ENCODE data around the gene HOXB8.
A peak's percentile ranks its signal among the peaks of the same experiment; 100 is the strongest.

The HOXB8 gene

DNA sequence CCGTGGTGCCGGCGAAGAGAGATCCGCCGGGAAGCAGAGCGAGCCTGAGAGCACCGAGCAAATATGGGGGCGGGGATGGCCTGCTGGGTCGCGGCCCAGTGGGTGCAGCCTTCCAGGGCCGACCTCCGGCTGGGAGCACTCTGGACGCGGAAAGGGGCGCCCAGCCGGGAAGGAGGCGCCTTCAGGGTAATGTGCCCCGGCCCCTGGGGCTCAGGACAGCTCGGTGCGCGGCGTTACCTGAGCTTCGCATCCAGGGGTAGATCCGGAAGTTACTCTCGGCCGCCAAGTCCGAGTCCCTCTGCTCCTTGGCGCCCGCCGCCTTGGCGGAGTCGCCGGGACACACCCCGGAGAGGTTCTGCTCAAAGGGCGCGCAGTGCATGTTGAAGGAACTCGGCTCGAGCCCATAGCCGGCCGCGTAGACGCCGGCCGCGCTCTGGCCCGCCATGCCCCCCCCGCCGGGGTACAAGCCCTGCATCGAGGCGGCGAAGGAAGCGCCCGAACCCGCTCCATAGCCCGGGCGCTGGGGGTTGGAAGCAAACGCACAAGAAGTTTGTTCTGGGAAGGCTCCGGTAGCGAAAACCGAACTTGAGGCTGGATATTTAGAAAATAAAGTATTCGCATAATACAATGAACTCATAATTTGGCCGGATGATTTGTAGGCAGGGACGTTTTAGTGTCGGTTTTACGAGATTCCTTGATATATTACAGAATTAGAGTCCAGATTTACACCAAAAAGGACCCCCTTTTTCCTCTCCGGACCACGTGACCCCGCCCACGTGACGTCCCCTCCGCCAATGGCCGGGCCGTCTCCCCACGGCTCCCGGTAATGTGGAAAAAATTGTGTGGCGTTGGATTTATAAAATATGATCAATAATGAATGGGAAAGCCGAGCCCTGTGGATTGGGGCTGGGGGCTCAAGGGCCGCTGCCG lies 4.5 kb downstream of the HOXB8 start, which contains the start of gene HOXB7:
HOXB7 (minus strand) TSS at position 736 of the 930 bp plus-strand sequence; CDS start at position 637, 99 bp downstream.
- peak; percentile 68 for DNase-seq

DNA sequence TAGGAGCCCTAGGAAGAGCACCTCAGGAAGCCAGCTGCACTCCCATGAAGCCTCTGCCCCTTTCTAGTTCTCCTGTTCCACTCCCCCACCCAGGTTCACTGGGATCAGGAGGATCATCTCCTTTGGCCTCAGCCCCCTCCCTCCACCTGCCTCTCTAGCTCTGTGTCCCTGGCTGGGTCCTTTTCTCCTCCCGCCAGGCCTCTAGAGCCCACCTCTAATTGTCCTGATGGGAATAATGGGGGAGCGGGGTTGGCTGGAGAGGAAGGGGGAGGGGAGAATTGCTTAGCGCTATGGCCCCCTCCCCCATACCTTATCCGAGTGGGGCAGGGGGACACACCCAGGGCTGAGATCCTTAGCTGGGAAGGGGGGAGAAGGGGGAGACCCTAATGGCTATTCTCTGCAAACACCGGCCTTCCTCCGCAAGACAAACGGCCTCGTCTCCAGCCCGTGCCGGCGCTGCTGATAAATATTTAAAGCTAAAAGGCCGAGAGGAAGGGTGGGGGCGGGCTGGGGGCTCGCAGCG lies 5.3 kb downstream of the HOXB8 start:
- DNase-seq = no peak

GRCh38 chr17:48609033-48609432 lies 6.1 kb downstream of the HOXB8 start:
- DNase-seq = no peak

DNA sequence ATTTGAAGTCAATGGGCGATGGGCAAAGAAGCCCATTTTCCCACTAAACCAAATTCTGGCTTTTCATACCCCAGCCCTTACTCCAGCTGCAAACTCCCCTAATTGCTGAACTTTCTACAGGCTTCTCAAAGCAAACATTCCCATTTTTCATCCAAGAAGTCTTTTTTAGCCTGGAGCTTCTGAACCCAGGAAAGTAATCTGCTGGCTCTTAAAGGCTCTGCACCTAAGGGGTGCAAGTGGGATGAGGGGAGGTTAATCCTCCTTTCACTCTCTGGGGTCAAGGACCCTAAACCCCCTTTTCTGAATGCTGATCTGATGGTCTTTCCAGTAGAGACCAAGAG lies 6.6 kb downstream of the HOXB8 start:
- DNase-seq = no peak

- DNase-seq = no peak
Observed at GRCh38 chr17:48606892-48607614, 8.0 kb downstream of the HOXB8 start.

GRCh38 chr17:48605991-48606891 lies 8.9 kb downstream of the HOXB8 start:
- no peak for DNase-seq

DNA sequence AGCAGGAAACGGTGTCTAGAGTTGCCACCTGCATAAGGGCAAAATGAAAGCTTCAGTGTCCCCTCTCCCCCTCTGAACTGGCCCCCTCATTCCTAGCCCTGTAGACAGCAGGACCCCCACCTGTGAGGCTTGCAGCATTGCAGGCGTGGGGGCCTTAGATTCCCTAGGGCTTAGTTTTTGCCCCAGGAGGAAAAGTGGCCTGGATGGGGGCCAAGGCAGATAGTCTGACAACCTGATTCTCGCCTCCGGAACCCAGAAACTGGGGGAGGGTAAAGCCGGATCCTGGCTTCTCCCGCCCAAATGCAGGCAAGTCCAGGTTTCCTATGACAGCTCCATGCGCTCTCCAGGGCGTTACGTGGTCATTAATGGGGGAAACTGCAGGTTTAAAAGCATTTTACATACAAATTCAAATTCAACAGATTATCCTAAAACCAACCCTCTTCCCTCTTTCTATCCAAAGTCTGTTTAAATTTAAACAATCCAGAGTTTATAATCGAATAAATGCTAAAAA lies 9.6 kb downstream of the HOXB8 start:
- no peak for DNase-seq

- no peak for DNase-seq
Observed at GRCh38 chr17:48604770-48605329, 10.2 kb downstream of the HOXB8 start, which contains the start of gene HOXB6. Gene HOXB6, minus strand, starts transcription at chr17:48604986. Its CDS starts 6,836 bp downstream, at chr17:48598150.

DNA sequence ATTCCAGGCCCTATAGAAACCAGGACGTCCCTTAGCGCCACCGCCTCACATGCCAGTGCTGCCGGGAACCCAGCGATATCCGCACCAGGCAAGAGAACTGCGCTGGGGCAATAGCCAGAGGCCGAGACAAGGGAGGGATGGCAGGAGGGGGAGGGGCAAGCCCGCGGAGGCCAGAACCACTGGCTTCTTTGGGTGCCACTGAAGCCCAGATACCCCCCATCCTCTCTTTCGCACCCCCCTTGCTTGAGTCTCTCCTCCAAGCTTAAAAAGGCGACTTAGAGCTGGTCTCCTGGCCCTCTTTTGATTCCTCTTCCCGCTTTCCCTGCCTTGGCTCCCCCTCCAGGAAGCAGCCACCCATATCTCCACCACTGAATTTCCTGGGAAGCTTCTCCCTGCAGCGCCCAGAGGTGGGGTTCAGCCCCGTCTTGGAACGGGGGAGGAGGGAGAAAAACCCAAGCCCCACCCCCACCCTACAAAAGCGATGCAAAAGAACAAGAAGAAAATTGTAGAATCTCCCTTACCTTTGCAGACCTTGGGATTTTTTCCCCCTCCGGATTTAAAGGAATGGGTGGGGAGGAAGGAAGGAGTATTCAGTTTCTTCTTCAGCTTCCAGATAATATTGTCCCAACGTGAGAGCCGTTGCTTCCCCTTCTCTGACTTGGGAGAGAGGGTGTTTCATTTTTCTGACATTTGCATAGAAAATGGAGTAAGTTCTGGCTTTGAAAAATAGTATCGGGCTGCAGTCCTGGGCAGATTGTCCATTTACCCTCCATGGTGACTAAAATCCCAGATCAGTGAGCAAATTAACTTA lies 10.9 kb downstream of the HOXB8 start:
- no peak for DNase-seq

GRCh38 chr17:48601539-48602425 lies 13.3 kb downstream of the HOXB8 start:
- no peak for DNase-seq

GRCh38 chr17:48601207-48601538 lies 13.9 kb downstream of the HOXB8 start:
- DNase-seq = no peak

- no peak for DNase-seq
Observed at GRCh38 chr17:48600244-48601098, 14.6 kb downstream of the HOXB8 start.

- DNase-seq = no peak
Observed at GRCh38 chr17:48599354-48599753, 15.7 kb downstream of the HOXB8 start.

GRCh38 chr17:48598736-48599135 lies 16.4 kb downstream of the HOXB8 start:
- no peak for DNase-seq

DNA sequence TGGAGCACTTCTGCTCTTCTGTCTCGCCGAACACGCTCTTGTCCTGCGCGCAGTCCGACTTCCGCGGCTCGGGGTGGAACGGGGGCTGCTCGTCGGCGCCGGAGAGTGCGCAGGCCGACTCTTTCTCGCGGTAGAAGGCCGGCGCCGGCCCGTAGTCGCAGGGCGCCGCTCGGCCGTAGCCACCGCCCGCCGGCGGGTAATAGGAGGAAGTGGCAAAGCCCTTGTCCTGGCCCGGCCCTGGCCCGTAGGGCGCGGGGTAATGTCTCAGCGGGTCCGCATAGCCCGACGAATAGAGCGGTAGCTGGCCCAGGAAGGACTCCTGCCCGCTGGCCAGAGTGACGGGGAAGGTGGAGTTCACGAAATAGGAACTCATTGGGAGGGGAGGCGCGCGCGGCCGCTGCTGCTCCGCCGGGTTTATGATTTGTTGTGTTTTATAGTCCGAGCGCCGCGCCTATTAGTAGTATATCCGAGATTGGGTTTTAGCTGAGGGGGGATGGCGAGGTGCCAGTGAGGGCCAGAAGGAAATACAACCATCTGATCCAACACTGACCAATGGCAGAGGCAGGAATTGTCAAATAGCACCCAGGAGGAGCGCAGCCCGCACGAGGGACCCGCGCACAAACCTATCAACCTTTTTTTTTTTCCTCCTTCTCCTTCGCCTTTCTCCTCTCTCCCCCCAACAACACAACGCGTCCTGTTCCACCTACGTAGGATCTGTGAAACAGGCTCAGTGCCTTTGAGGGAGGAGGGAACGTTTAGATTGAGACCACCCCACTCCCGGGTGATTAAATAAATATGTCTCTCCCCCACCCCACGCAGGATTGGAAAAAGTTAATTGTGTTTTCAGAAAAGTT lies 17.1 kb downstream of the HOXB8 start:
- DNase-seq = peak; percentile 38

DNA sequence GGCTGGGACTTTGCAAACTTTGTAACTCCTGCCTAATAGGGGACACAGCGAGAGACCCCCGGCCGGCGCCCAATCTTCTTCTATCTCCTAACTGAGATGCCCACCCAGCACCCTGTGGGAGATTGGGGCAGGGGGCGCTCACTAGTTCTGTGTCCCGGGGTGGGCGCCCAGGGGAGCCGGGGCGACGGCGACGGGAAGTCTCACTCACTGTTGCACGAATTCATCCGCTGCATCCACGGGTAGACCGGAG lies 17.6 kb downstream of the HOXB8 start:
- DNase-seq = no peak

DNA sequence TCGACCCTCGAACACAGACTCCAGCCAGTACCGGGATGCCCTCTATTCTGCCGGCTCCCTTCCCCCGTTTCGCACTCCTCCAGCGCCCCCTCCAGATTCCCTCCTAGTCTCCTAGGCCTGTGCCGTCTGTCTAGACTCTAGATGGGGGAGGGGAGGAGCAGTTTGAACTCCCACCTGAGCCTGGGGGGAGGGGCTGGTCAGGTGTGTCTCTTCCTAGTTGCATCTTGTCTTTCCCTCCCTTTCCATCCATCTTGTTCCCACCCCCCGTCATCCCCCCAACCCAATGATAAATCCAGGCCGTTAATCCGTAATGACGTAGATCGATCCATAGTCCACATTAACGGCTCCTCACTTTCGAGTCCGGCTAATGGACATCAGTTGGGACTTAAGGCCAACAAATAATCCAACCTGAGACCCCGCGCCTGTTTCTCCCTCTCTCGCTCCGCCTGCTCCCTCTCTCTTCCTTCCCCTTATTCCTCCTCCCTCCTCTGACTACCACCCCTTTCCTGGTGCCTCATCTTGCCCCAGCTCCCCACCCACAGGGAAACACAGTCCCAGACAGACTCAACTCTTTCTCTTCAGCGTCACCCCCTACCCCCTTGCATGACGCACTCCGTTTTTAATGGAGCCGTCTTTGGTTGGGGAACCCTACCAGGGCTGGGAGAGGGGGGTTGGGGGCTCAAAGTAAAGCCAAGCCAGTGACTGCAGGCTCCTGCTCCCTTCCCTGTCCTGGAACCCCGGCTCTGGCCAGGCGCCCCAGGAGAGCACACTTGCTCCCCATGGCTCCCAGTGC lies 18.2 kb downstream of the HOXB8 start:
- no peak for DNase-seq
